A673 (cell line): ENCODE measurements around the gene LRRC42. TPM values are rescaled to one million over a fixed set of nuclear protein-coding genes. Genes with fewer than 3 reads are reported as not detected.

Experiments used
- BruUV-seq: library from RNA; stranded (reverse); fragments of 400-500 nt; replicated peaks from 2 replicates; lab custom pipeline; 2021; lab: Mats Ljungman, UMichigan
- CTCF ChIA-PET: fragments of 300-600 bp; sonication (Branson Sonifier 250); formaldehyde crosslinking; loops from one replicate; lab custom pipeline; 2022; ENCODE audit warnings: antibody characterized with exemption; lab: Charles Lee
- POLR2A ChIA-PET: fragments of 300-600 bp; sonication (Branson Sonifier 250); formaldehyde crosslinking; loops from one replicate; lab custom pipeline; 2022; ENCODE audit warnings: antibody characterized with exemption; ENCODE audit not compliant: low non-redundant PET; lab: Charles Lee
- DNase-seq: peaks from one replicate; pipeline ENCODE4 v3.0.0-alpha.2; 2015; ENCODE audit warnings: low spot score
- H3K27ac ChIP-seq: fragments of 200-600 bp; sonication (generic); 2 replicates; pipeline ENCODE4 v1.5.1; 2016; ENCODE audit warnings: mixed run types, low read depth, mild to moderate bottlenecking, mixed read lengths, antibody characterized with exemption, low read length; ENCODE audit not compliant: poor library complexity, severe bottlenecking
- H3K27me3 ChIP-seq: fragments of 200-600 bp; sonication (generic); replicated peaks from 2 replicates; pipeline ENCODE4 v1.6.1; 2017; ENCODE audit warnings: mixed run types, low read depth, mild to moderate bottlenecking, mixed read lengths, antibody characterized with exemption, low read length; ENCODE audit not compliant: insufficient read depth, poor library complexity
- H3K36me3 ChIP-seq: fragments of 200-600 bp; sonication (generic); 2 replicates; pipeline ENCODE4 v1.6.1; 2016; ENCODE audit warnings: mixed run types, mild to moderate bottlenecking, mixed read lengths, antibody characterized with exemption, low read length; ENCODE audit not compliant: insufficient read depth, poor library complexity, severe bottlenecking
- H3K4me1 ChIP-seq: fragments of 200-600 bp; sonication (generic); 2 replicates; pipeline ENCODE4 v1.6.1; 2017; ENCODE audit warnings: mixed run types, mild to moderate bottlenecking, mixed read lengths, antibody characterized with exemption, low read length; ENCODE audit not compliant: insufficient read depth, poor library complexity, severe bottlenecking
- H3K4me3 ChIP-seq: fragments of 200-600 bp; sonication (generic); 2 replicates; pipeline ENCODE4 v1.5.1; 2016; ENCODE audit warnings: low read depth, mixed run types, mild to moderate bottlenecking, mixed read lengths, low read length; ENCODE audit not compliant: poor library complexity, severe bottlenecking
- H3K9me3 ChIP-seq: fragments of 200-600 bp; sonication (generic); 2 replicates; pipeline ENCODE4 v1.6.1; 2016; ENCODE audit warnings: mixed run types, low read depth, mild to moderate bottlenecking, mixed read lengths, antibody characterized with exemption, low read length; ENCODE audit not compliant: poor library complexity, severe bottlenecking
- EZH2 ChIP-seq: fragments of 200-600 bp; sonication (generic); IDR thresholded peaks from 2 replicates; pipeline ENCODE4 v1.6.1; 2017; ENCODE audit warnings: borderline replicate concordance, low read depth, mild to moderate bottlenecking, mixed read lengths, antibody characterized with exemption, low read length; ENCODE audit not compliant: poor library complexity, severe bottlenecking
- intact Hi-C: fragments of 100-400 bp; cut with micrococcal nuclease; formaldehyde crosslinking; loops from one replicate; pipeline ENCODE4 v1.10.0; 2022; ENCODE audit not compliant: unreplicated experiment
- total RNA-seq: library from RNA; stranded (reverse); gene quantifications from 2 replicates; pipeline ENCODE4 v1.2.3, GENCODE V29; 2021
- TF ChIP-seq, protein P1 (sequence below): fragments of 300-800, 200-600 bp; sonication (generic); conservative IDR thresholded peaks from 2 replicates; pipeline ENCODE4 v1.5.1; 2017; ENCODE audit warnings: low read depth, mild to moderate bottlenecking, antibody characterized with exemption, low read length, moderate library complexity, mixed read lengths

The LRRC42 gene
- total RNA-seq, 1 experiment from 2014 or later: 25.8 TPM

DNA sequence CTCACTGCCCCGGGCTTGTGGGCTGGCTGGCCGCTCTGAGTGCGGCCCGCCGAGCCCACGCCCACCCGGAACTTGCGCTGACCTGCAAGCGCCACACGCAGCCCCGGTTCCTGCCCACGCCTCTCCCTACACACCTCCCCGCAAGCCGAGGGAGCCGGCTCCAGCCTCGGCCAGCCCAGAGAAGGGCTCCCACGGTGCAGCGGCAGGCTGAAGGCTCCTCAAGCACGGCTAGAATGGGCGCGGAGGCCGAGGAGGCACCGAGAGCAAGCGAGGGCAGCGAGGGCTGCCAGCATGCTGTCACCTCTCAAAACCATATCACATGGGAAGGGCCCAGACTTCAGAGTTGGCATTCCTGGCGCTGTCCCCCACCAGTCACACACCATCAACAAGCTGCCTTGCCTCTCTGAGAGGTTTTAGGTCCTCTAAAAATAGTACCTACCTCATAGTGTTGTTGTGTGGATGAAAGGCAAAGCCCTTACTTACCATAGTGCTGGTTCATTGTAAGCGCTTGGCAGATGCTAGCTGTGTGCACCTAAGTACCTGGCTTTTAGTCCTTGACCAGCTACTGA is 58.4 kb downstream of the LRRC42 start:
- CTCF ChIA-PET: no interaction called here
- TF ChIP-seq, protein P1, sequence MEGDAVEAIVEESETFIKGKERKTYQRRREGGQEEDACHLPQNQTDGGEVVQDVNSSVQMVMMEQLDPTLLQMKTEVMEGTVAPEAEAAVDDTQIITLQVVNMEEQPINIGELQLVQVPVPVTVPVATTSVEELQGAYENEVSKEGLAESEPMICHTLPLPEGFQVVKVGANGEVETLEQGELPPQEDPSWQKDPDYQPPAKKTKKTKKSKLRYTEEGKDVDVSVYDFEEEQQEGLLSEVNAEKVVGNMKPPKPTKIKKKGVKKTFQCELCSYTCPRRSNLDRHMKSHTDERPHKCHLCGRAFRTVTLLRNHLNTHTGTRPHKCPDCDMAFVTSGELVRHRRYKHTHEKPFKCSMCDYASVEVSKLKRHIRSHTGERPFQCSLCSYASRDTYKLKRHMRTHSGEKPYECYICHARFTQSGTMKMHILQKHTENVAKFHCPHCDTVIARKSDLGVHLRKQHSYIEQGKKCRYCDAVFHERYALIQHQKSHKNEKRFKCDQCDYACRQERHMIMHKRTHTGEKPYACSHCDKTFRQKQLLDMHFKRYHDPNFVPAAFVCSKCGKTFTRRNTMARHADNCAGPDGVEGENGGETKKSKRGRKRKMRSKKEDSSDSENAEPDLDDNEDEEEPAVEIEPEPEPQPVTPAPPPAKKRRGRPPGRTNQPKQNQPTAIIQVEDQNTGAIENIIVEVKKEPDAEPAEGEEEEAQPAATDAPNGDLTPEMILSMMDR: no peak
- no peak for TF ChIP-seq EZH2
- Histone ChIP-seq H3K27me3 (no peaks in the 10 kb centered on the region), H3K27ac (no peak overlapping the region), H3K9me3 (no peaks in the 10 kb centered on the region), H3K4me1 (no peaks in the 10 kb centered on the region), H3K36me3 (no peaks in the 10 kb centered on the region), H3K4me3 (no peak overlapping the region)
- POLR2A ChIA-PET: no interaction called here
- no peak for DNase-seq
- no TSS peak for BruUV-seq
- intact Hi-C loops: no loop called here

DNA sequence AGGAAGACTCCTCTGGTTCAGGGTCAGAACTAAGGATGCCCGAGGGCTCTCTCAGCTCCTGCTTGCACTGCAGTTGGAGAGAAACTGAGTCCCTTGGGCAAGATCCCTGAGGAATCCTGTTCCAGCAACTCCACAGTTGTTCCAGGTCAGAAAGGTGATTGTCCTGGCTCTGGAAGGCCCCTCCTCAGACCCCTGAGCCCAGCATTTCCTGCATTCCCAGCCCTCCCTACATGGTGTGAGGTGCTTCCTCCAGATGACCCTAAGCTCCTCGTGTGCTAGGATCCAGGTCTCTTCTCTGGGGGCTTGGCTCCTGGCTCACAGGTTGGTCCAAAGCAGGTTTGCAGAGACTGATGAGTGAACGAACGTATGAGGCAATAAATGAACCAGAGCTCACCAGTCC is 60.4 kb downstream of the LRRC42 start:
- Histone ChIP-seq H3K27ac (no peak overlapping the region), H3K4me3 (no peak overlapping the region), H3K4me1 (no peaks in the 10 kb centered on the region), H3K9me3 (no peaks in the 10 kb centered on the region), H3K36me3 (no peaks in the 10 kb centered on the region), H3K27me3 (no peaks in the 10 kb centered on the region)
- intact Hi-C loops: no loop called here
- no peak for DNase-seq
- TF ChIP-seq, protein P1: no peak
- no peak for TF ChIP-seq EZH2
- CTCF ChIA-PET: no interaction called here
- POLR2A ChIA-PET: no interaction called here
- no TSS peak for BruUV-seq

DNA sequence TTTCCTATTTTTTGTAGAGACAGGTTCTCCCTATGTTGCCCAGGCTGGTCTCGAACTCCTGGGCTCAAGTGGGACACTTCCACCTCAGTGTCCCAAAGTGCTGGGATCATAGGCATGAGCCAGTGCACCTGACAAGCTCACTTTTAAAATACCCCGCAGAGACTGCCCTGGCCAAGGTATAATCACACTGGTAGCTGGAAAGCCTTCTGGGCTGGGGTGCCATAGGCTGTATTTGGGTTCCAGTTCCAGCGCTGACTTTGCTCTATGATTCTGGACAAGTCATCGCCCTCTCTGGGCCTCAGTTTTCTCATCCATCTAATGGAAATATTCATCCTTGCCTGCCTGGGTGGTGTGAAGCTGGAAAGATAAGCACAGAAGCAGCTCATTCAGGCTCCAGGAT is 61.5 kb downstream of the LRRC42 start:
- no peaks in the 10 kb centered on the region for H3K36me3 ChIP-seq
- no peak for DNase-seq
- H3K9me3 ChIP-seq: no peaks in the 10 kb centered on the region
- H3K27me3 ChIP-seq: no peaks in the 10 kb centered on the region
- no peak overlapping the region for H3K27ac ChIP-seq
- ChIA-PET POLR2A (no interaction called here), CTCF (no interaction called here)
- intact Hi-C loops: no loop called here
- TF ChIP-seq, protein P1: no peak
- no peak for TF ChIP-seq EZH2
- BruUV-seq: no TSS peak
- no peak overlapping the region for H3K4me3 ChIP-seq
- no peaks in the 10 kb centered on the region for H3K4me1 ChIP-seq
